ENCODE results near the gene APOL2. TPM values are rescaled to one million over a fixed set of nuclear protein-coding genes. Genes with fewer than 3 reads are reported as not detected.

APOL2 gene
- total RNA-seq, 1 experiment from 2014 or later, result 9.9 TPM

- no peak for ATAC-seq
- Histone ChIP-seq H3K4me3 (replicated peaks in 1 of 2; ENCODE audit: low read depth in 1 of 2, low read length in 2 of 2) (no peak overlapping the region), H3K9me2 (ENCODE audit: insufficient read depth) (no peaks in the 10 kb centered on the region), H3K27ac (ENCODE audit: low read depth, low read length) (no peak overlapping the region), H3K9me3 (ENCODE audit: control insufficient read depth in 1 of 2, insufficient read depth in 1 of 2, low read depth in 1 of 2, low read length in 2 of 2) (no peaks in the 10 kb centered on the region), H3K4me2 (ENCODE audit: low read length) (no peak overlapping the region), H3K79me2 (ENCODE audit: insufficient read depth, low read length) (no peaks in the 10 kb centered on the region), H3K4me1 (ENCODE audit: control insufficient read depth in 1 of 2, insufficient read depth in 2 of 2, low read length in 2 of 2) (no peaks in the 10 kb centered on the region), H4K20me1 (ENCODE audit: insufficient read depth) (no peaks in the 10 kb centered on the region), H3K9ac (ENCODE audit: low read length) (no peak overlapping the region), H3K36me3 (ENCODE audit: control insufficient read depth in 1 of 2, insufficient read depth in 2 of 2, low read length in 2 of 2) (no peaks in the 10 kb centered on the region), H2AFZ (ENCODE audit: low read depth, low read length, poor library complexity, severe bottlenecking) (no peak overlapping the region), H3K27me3 (ENCODE audit: insufficient read depth, low read length) (no peaks in the 10 kb centered on the region)
- ChIA-PET RAD21 (ENCODE audit: low non-redundant PET in 1 of 2, low total read pairs in 2 of 2, uncharacterized antibody in 2 of 2, unreplicated experiment in 2 of 2) (no interaction called here), CTCF (interaction anchor here (0.7 kb wide), 1 partner anchor 59 kb away, joined by 3 read pairs; no protein-coding TSS in a partner anchor), POLR2A (no interaction called here)
- no peak for DNase-seq (ENCODE audit: low read depth, low spot score)
- intact Hi-C loops (cut with micrococcal nuclease), result no loop called here
- no peak for TF ChIP-seq EZH2 (IDR thresholded peaks at IDR 0.05)
- no peak for TF ChIP-seq YY1 (IDR thresholded peaks at IDR 0.05; ENCODE audit: extremely low read depth, insufficient replicate concordance, low read depth, low read length)
- no peak for TF ChIP-seq TCF7L2 (IDR thresholded peaks at IDR 0.05; ENCODE audit: borderline replicate concordance, extremely low read depth, insufficient read depth, insufficient read length)
- no peak for TF ChIP-seq ZNF274 (IDR thresholded peaks at IDR 0.05; ENCODE audit: low read depth, low read length)
- no peak for TF ChIP-seq REST (IDR thresholded peaks at IDR 0.05; ENCODE audit: low read depth)
- no peak for TF ChIP-seq EZH2phosphoT487 (IDR thresholded peaks at IDR 0.05; ENCODE audit: borderline replicate concordance)
- TF ChIP-seq JUND (IDR thresholded peaks at IDR 0.05), result no peak
- no peak for TF ChIP-seq POLR2AphosphoS5 (IDR thresholded peaks at IDR 0.05; ENCODE audit: low read depth, low read length)
- TF ChIP-seq ZFX (IDR thresholded peaks at IDR 0.05), result no peak
- no peak for TF ChIP-seq FOSL1 (IDR thresholded peaks at IDR 0.05; ENCODE audit: low read depth)
- no TSS peak for BruUV-seq (replicated peaks)
Observed at GRCh38 chr22:36253523-36254490, 14.5 kb upstream of the APOL2 start.

Data from HCT116 (cell line).